ENCODE data around the gene GIPR.
A peak's percentile ranks its signal among the peaks of the same experiment; 100 is the strongest.

The GIPR gene

GRCh38 chr19:45637890-45638667, 29.9 kb upstream of the GIPR start:
- H3K4me1 ChIP-seq (ENCODE audit: control insufficient read depth in 1 of 2, insufficient read depth in 1 of 2, low read depth in 1 of 2, low read length in 1 of 2) = peaks cover 43 to 49% of the 10 kb centered on the region in 2 experiments
- peaks cover 2% of the 10 kb centered on the region for H3K36me3 ChIP-seq
- no peak overlapping the region for H3K27ac ChIP-seq

DNA sequence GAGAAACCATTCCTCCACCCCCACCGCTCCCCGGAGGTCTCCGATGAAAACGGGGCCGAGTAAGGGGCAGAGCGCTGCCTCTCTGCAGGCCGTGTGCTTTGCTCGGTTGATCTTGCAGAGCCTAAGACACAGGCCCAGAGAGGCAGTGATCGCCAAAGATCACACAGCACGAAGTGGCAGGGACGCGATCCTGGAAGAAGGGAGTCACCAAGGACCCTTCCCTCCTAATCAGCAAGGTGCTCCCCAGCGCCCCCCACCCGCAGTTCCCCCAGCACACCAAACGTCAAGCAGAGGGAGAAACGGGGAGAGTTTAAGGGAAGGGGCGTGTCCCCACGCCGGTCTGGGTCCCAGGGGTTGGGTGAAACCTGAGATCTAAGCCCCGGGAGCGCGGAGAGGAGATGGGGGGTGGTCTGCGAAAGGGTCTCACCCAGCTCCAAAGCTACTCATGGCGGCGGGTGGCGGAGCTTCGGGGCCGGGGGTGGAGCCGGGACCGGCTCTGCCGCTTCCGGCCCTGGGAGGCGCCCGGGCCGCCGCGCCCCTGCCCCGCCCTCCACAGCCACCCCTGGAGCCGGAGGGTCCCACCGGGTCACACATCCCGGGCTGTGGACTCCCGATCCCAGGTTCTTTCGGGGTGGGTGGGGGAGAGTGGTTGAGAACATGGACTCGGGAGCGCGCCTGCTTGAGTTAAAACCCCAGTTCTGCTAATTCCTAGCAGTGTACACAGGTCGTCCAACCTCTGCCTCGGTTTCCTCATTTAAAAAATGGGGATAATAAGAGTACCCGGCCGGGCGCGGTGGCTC, 28.9 kb upstream of the GIPR start, which contains the start of gene EML2:
Gene EML2 (minus strand): TSS at position 468 of the 800 bp plus-strand sequence. CDS start 21 bp downstream, at position 447.
- peaks cover 47 to 54% of the 10 kb centered on the region in 2 experiments for H3K4me1 ChIP-seq (ENCODE audit: control insufficient read depth in 1 of 2, insufficient read depth in 1 of 2, low read depth in 1 of 2, low read length in 1 of 2)
- H3K9me3 ChIP-seq = no peaks in the 10 kb centered on the region
- H3K27me3 ChIP-seq = peaks cover 10% of the 10 kb centered on the region
- TF ChIP-seq, protein P1, sequence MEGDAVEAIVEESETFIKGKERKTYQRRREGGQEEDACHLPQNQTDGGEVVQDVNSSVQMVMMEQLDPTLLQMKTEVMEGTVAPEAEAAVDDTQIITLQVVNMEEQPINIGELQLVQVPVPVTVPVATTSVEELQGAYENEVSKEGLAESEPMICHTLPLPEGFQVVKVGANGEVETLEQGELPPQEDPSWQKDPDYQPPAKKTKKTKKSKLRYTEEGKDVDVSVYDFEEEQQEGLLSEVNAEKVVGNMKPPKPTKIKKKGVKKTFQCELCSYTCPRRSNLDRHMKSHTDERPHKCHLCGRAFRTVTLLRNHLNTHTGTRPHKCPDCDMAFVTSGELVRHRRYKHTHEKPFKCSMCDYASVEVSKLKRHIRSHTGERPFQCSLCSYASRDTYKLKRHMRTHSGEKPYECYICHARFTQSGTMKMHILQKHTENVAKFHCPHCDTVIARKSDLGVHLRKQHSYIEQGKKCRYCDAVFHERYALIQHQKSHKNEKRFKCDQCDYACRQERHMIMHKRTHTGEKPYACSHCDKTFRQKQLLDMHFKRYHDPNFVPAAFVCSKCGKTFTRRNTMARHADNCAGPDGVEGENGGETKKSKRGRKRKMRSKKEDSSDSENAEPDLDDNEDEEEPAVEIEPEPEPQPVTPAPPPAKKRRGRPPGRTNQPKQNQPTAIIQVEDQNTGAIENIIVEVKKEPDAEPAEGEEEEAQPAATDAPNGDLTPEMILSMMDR (IDR thresholded peaks at IDR 0.05) = no peak
- H3K4me3 ChIP-seq (ENCODE audit: low read depth in 1 of 2, low read length in 1 of 2) = peak within 1 kb of the TSS; percentile 80 to 84
- H3K27ac ChIP-seq = peak within 1 kb of the TSS; percentile 42
- H3K36me3 ChIP-seq = no peaks in the 10 kb centered on the region

More at GRCh38 chr19:45637890-45638667, 29.9 kb upstream of the GIPR start:
- Histone ChIP-seq H3K27me3 (no peaks in the 10 kb centered on the region), H3K9me3 (no peaks in the 10 kb centered on the region), H3K4me3 (ENCODE audit: low read depth in 1 of 2, low read length in 1 of 2) (peak overlapping the region in 1 of 2 experiments; percentile 84)
- TF ChIP-seq, protein P1 (IDR thresholded peaks at IDR 0.05) = no peak

GRCh38 chr19:45640849-45641273, 27.2 kb upstream of the GIPR start:
- no peaks in the 10 kb centered on the region for H3K36me3 ChIP-seq
- H3K4me3 ChIP-seq (ENCODE audit: low read depth in 1 of 2, low read length in 1 of 2) = peak overlapping the region; percentile 59 to 64
- H3K27me3 ChIP-seq = peaks cover 28% of the 10 kb centered on the region
- TF ChIP-seq, protein P1 (IDR thresholded peaks at IDR 0.05) = no peak
- H3K4me1 ChIP-seq (ENCODE audit: control insufficient read depth in 1 of 2, insufficient read depth in 1 of 2, low read depth in 1 of 2, low read length in 1 of 2) = peaks cover 48 to 56% of the 10 kb centered on the region in 2 experiments
- H3K9me3 ChIP-seq = no peaks in the 10 kb centered on the region
- peak overlapping the region; percentile 83 for H3K27ac ChIP-seq

- H3K36me3 ChIP-seq = no peaks in the 10 kb centered on the region
- H3K4me1 ChIP-seq (ENCODE audit: control insufficient read depth in 1 of 2, insufficient read depth in 1 of 2, low read depth in 1 of 2, low read length in 1 of 2) = peaks cover 53 to 59% of the 10 kb centered on the region in 2 experiments
- peak overlapping the region; percentile 83 for H3K27ac ChIP-seq
- TF ChIP-seq, protein P1 (IDR thresholded peaks at IDR 0.05) = peak; percentile 17
- H3K9me3 ChIP-seq = no peaks in the 10 kb centered on the region
- peaks cover 34% of the 10 kb centered on the region for H3K27me3 ChIP-seq
- peak overlapping the region; percentile 59 to 64 for H3K4me3 ChIP-seq (ENCODE audit: low read depth in 1 of 2, low read length in 1 of 2)
Observed at GRCh38 chr19:45641274-45642105, 26.5 kb upstream of the GIPR start.

Data from neutrophil (primary cell).